GM12872 (cell line): ENCODE data around the gene IQGAP2.

ENCODE experiments used
- TF ChIP-seq, protein P1 (sequence below): IDR thresholded peaks from 3 replicates; pipeline ENCODE4 v1.5.1; 2011; ENCODE audit warnings: low read depth, mild to moderate bottlenecking, low read length, moderate library complexity; ENCODE audit not compliant: insufficient read depth

Gene IQGAP2

DNA sequence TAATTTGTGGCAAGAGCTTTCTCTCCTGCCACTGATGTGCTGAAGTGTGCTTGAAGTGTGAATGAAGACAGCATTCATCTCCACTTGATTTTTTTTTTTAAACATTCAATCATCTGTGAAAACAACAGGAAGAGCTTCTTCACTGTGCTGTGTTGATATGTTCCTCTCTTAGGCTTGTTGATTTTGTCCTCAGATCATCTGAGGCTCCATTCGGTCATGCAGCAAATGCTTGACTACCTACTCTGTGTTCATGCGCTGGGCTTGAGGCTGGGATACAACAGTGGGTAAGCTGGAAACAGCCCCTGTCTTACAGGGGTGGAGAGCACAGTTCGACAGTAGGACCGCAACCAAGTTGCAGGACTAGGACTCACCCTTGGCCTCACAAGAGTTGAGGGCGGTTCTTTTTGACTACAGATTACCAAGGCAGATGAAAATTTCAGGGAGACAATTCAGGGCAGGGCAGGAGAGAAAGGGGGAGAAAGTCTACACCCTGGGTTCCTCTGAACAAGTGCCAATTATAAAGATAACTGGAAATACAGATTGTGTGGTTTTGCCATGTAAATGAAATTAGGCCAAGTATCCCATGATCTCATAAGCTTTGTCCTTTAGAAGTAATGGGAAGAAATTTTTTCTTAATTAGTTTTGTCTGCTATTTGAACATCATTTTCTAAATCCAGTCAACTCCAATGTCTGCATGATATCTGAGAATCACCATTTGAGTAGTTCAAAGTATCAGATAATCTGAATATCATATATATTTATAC lies 281.9 kb downstream of the IQGAP2 start:
- TF ChIP-seq, protein P1, sequence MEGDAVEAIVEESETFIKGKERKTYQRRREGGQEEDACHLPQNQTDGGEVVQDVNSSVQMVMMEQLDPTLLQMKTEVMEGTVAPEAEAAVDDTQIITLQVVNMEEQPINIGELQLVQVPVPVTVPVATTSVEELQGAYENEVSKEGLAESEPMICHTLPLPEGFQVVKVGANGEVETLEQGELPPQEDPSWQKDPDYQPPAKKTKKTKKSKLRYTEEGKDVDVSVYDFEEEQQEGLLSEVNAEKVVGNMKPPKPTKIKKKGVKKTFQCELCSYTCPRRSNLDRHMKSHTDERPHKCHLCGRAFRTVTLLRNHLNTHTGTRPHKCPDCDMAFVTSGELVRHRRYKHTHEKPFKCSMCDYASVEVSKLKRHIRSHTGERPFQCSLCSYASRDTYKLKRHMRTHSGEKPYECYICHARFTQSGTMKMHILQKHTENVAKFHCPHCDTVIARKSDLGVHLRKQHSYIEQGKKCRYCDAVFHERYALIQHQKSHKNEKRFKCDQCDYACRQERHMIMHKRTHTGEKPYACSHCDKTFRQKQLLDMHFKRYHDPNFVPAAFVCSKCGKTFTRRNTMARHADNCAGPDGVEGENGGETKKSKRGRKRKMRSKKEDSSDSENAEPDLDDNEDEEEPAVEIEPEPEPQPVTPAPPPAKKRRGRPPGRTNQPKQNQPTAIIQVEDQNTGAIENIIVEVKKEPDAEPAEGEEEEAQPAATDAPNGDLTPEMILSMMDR, result no peak

DNA sequence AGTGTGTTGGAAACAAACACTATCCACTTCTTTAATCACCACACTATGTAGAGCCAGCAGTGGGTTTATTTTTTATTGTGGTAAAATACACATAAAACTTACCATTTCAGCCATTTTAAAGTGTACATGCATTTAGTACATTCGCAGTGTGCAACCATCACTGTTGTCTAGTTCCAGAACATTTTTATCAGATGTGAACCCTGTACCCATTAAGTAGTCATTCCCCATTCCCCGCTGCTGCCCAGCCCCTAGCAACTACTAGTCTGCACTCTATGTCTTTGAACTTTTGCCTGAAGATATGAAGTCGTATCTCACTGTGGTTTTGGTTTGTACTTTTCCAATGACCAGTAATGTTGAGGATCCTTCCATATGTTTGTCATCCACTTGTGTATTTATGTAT lies 282.6 kb downstream of the IQGAP2 start:
- TF ChIP-seq, protein P1, result no peak

DNA sequence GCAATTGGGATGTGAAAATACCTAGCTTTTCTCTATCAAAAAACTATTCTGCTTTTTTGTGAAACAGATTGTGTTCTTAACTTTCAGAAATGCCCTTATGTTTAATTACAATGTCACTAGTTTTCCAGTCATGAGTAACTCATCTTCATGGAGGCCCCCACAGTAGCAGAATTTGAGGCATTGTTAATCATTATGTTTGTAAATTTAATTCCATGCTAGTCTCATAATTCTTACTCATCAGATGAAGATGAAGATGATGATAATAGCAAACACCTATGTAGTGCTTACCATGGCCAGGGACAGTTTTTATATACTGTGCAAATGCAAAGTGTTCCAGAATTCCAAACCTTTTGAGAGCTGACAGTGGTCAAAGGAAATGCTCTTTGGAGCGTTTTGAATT lies 285.1 kb downstream of the IQGAP2 start:
- TF ChIP-seq, protein P1, result no peak

GRCh38 chr5:76688836-76689235 lies 285.8 kb downstream of the IQGAP2 start:
- TF ChIP-seq, protein P1, result no peak

DNA sequence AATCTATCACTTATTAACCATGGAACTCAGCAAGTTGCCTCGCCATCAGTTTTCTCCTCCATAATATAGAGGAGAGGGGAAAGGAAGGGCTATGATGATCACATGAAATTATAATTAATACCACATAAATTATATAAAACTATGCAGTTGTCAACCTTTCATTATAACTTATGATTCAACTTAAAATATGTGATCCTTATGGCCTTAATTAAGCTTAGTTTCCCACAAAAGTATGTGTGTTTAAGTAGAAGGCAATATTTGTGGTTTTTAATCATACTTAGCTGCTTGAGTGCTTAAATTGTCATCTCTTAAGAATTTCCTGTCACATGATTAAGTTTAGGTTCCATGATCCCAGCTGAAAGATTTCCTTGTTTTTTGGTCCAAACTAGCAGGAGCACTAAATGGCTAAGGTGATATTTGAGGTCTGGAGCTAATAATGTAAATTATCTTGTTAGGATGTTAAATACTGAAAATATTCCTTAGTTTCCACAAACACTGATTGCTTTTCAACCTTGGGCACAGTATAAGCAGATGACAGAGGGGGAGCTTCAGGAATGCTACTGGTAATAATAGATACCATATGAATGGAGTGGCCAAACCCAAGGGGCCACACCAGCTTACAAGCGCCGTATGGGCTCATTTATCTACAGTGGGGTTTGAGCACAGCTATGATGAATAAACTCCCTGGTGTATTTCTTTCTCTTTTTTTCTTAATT lies 286.4 kb downstream of the IQGAP2 start:
- TF ChIP-seq, protein P1, result no peak

DNA sequence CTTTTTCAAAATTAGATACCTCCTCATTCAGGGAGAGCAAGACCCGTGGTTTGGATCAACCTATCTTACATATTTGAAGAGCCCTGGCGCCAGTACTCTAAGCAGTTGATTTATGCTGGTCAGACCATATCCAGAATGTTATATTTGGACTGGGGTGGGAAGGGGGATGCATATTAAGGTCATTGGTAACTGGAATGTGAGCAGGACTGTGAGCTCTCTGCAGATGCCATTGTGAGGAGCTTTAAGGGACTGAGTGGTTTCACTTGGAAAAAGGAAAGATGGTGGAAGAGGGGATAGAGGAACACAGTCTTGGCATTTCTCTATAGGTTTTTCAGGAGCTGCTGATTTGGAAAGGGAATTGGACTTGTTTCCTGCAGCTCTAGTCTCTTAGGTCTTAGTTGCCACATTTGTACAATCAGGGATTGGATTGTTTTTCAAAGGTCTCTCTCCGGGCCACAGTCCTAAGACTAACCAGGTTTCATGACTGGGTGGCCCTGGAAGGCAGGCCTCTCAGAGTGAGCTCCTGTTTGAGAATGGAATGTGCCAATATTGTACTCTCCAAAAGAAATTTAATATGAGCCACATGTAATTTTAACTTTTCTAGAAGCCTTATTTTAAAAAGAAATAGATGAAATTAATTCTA lies 287.1 kb downstream of the IQGAP2 start:
- TF ChIP-seq, protein P1, result no peak

DNA sequence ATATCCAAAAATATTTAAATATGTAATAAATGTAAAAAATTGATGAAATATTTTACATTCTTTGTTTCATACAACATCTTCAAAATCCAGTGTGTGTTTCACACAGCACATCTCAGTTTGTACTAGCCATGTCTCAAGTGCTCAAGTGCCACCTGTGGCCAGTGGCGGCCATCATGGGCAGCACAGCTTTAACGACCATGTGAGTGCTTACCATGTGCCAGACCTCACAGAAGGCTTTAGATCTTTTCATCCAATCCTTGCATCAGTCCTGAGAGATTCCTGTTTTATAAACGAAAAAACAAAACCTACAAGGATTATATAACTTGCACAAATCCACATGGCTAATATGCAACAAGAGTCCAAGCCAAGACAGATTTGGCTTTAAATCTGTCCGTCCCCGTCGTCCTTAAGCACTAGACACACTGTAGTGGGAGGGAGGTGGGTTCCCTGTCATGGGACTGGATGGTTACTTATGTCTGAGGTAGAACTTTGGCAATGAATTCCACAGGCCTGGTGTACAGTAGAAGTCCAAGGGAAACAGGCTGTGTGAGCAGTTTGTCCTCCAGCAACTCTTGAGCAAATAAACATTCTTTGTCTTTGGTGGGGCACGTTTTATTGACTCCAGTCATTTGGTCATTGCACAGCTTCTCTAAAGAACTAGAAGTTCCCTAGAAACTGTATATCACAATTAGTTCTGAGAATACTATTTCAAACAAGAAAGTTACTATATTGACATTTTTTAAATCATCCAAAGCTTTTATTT lies 287.8 kb downstream of the IQGAP2 start:
- TF ChIP-seq, protein P1, result no peak
